ENCODE results near the gene TM4SF4. TPM values are rescaled to one million over a fixed set of nuclear protein-coding genes. Genes with fewer than 3 reads are reported as not detected.

Gene TM4SF4
- total and polyA plus RNA-seq, 2 experiments from 2014 or later = not detected

DNA sequence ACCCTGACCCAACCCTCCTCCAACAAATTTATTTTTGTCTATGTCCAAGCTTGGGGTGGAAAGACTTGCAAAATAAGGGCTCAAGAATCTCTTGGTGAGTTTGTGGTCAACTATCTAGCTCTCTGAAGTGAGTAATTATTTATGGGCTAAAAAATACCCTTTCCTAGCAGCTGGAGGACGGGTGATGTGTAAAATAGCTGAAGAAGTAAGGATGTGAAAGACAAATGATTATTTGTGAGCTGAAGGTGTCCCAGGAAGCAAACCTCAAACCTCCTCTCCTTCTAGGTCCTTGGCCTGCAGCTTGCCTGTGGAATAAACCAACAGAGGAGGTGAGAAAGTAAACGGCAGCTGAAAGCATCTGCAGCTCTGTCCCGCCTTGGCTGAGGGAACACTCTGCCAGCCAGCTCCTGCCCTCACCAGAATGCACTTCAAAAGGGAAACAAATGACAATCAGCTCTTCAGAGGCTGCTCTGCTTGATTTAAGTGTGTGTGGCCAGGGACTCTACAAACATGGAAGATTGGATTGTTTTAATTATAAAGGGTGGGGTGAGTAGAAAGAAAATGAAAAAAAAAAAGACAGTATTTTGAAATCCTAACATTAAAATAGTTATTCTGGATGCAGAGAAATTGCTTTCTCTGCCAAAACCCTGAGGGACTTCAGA lies 60.3 kb downstream of the TM4SF4 start (continued):
- no peak for TF ChIP-seq STAT1 (IDR thresholded peaks at IDR 0.05; ENCODE audit: unreplicated experiment)
- no peak for TF ChIP-seq CREB1 (CRISPR knock-in tag; IDR thresholded peaks at IDR 0.05; ENCODE audit: low read depth)
- TF ChIP-seq, protein P1, sequence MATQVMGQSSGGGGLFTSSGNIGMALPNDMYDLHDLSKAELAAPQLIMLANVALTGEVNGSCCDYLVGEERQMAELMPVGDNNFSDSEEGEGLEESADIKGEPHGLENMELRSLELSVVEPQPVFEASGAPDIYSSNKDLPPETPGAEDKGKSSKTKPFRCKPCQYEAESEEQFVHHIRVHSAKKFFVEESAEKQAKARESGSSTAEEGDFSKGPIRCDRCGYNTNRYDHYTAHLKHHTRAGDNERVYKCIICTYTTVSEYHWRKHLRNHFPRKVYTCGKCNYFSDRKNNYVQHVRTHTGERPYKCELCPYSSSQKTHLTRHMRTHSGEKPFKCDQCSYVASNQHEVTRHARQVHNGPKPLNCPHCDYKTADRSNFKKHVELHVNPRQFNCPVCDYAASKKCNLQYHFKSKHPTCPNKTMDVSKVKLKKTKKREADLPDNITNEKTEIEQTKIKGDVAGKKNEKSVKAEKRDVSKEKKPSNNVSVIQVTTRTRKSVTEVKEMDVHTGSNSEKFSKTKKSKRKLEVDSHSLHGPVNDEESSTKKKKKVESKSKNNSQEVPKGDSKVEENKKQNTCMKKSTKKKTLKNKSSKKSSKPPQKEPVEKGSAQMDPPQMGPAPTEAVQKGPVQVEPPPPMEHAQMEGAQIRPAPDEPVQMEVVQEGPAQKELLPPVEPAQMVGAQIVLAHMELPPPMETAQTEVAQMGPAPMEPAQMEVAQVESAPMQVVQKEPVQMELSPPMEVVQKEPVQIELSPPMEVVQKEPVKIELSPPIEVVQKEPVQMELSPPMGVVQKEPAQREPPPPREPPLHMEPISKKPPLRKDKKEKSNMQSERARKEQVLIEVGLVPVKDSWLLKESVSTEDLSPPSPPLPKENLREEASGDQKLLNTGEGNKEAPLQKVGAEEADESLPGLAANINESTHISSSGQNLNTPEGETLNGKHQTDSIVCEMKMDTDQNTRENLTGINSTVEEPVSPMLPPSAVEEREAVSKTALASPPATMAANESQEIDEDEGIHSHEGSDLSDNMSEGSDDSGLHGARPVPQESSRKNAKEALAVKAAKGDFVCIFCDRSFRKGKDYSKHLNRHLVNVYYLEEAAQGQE (IDR thresholded peaks at IDR 0.05; ENCODE audit: unreplicated experiment) = no peak
- TF ChIP-seq, protein P2, sequence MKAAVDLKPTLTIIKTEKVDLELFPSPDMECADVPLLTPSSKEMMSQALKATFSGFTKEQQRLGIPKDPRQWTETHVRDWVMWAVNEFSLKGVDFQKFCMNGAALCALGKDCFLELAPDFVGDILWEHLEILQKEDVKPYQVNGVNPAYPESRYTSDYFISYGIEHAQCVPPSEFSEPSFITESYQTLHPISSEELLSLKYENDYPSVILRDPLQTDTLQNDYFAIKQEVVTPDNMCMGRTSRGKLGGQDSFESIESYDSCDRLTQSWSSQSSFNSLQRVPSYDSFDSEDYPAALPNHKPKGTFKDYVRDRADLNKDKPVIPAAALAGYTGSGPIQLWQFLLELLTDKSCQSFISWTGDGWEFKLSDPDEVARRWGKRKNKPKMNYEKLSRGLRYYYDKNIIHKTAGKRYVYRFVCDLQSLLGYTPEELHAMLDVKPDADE (IDR thresholded peaks at IDR 0.05) = no peak

- Histone ChIP-seq H3K4me1 (ENCODE audit: insufficient read depth) (peaks cover 51% of the 10 kb centered on the region), H2AFZ (no peak overlapping the region), H3K79me2 (replicated peaks; ENCODE audit: insufficient read depth) (peaks cover 49% of the 10 kb centered on the region), H3K4me2 (no peak overlapping the region), H3K9me2 (ENCODE audit: insufficient read depth) (no peaks in the 10 kb centered on the region), H3K27me3 (ENCODE audit: insufficient read depth) (no peaks in the 10 kb centered on the region), H3K4me3 (no peak overlapping the region), H3K36me3 (ENCODE audit: insufficient read depth) (no peaks in the 10 kb centered on the region), H3F3A (replicated peaks; ENCODE audit: low read depth) (no peaks in the 10 kb centered on the region; the same call in 1 of the 2 replicates), H3K27ac (ENCODE audit: low read depth) (peak overlapping the region; percentile 2; the same call in 1 of the 2 replicates), H4K20me1 (replicated peaks; ENCODE audit: insufficient read depth) (peaks cover 9% of the 10 kb centered on the region)
- H3K9me3 Mint-ChIP-seq = no peaks in the 10 kb centered on the region
- H3K36me3 Mint-ChIP-seq (ENCODE audit: low read depth) = no peaks in the 10 kb centered on the region
- H3K4me1 Mint-ChIP-seq = peaks cover 39% of the 10 kb centered on the region
- ATAC-seq (no peak), DNase-seq (ENCODE audit: low spot score) (no peak)
- peaks cover 10% of the 10 kb centered on the region for H3K27me3 Mint-ChIP-seq (ENCODE audit: insufficient read depth, low read depth, poor library complexity)
- no peak overlapping the region; the same call in 1 of the 2 replicates for H3K27ac Mint-ChIP-seq
- no peak overlapping the region for H3K4me3 Mint-ChIP-seq
- TF ChIP-seq CREB1 (CRISPR knock-in tag; IDR thresholded peaks at IDR 0.05; ENCODE audit: low read depth) (no peak), JUNB (IDR thresholded peaks at IDR 0.05; ENCODE audit: unreplicated experiment) (no peak), POLR2AphosphoS5 (IDR thresholded peaks at IDR 0.05; ENCODE audit: low read depth) (no peak)
- TF ChIP-seq, protein P3, sequence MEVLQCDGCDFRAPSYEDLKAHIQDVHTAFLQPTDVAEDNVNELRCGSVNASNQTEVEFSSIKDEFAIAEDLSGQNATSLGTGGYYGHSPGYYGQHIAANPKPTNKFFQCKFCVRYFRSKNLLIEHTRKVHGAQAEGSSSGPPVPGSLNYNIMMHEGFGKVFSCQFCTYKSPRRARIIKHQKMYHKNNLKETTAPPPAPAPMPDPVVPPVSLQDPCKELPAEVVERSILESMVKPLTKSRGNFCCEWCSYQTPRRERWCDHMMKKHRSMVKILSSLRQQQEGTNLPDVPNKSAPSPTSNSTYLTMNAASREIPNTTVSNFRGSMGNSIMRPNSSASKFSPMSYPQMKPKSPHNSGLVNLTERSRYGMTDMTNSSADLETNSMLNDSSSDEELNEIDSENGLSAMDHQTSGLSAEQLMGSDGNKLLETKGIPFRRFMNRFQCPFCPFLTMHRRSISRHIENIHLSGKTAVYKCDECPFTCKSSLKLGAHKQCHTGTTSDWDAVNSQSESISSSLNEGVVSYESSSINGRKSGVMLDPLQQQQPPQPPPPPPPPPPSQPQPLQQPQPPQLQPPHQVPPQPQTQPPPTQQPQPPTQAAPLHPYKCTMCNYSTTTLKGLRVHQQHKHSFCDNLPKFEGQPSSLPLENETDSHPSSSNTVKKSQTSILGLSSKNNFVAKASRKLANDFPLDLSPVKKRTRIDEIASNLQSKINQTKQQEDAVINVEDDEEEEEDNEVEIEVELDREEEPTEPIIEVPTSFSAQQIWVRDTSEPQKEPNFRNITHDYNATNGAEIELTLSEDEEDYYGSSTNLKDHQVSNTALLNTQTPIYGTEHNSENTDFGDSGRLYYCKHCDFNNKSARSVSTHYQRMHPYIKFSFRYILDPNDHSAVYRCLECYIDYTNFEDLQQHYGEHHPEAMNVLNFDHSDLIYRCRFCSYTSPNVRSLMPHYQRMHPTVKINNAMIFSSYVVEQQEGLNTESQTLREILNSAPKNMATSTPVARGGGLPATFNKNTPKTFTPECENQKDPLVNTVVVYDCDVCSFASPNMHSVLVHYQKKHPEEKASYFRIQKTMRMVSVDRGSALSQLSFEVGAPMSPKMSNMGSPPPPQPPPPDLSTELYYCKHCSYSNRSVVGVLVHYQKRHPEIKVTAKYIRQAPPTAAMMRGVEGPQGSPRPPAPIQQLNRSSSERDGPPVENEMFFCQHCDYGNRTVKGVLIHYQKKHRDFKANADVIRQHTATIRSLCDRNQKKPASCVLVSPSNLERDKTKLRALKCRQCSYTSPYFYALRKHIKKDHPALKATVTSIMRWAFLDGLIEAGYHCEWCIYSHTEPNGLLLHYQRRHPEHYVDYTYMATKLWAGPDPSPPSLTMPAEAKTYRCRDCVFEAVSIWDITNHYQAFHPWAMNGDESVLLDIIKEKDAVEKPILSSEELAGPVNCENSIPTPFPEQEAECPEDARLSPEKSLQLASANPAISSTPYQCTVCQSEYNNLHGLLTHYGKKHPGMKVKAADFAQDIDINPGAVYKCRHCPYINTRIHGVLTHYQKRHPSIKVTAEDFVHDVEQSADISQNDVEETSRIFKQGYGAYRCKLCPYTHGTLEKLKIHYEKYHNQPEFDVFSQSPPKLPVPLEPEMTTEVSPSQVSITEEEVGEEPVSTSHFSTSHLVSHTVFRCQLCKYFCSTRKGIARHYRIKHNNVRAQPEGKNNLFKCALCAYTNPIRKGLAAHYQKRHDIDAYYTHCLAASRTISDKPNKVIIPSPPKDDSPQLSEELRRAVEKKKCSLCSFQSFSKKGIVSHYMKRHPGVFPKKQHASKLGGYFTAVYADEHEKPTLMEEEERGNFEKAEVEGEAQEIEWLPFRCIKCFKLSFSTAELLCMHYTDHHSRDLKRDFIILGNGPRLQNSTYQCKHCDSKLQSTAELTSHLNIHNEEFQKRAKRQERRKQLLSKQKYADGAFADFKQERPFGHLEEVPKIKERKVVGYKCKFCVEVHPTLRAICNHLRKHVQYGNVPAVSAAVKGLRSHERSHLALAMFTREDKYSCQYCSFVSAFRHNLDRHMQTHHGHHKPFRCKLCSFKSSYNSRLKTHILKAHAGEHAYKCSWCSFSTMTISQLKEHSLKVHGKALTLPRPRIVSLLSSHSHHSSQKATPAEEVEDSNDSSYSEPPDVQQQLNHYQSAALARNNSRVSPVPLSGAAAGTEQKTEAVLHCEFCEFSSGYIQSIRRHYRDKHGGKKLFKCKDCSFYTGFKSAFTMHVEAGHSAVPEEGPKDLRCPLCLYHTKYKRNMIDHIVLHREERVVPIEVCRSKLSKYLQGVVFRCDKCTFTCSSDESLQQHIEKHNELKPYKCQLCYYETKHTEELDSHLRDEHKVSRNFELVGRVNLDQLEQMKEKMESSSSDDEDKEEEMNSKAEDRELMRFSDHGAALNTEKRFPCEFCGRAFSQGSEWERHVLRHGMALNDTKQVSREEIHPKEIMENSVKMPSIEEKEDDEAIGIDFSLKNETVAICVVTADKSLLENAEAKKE (CRISPR knock-in tag; IDR thresholded peaks at IDR 0.05) = no peak
These were observed 60.8 kb downstream of the TM4SF4 start for GRCh38 chr3:149535333-149535685.

Data from GM23338 (cell line).